ENCODE results near the gene ZNF112. TPM values are rescaled to one million over a fixed set of nuclear protein-coding genes. Genes with fewer than 3 reads are reported as not detected.

The ZNF112 gene
- 6.8 and 8.6 TPM in 2 replicates for total RNA-seq

DNA sequence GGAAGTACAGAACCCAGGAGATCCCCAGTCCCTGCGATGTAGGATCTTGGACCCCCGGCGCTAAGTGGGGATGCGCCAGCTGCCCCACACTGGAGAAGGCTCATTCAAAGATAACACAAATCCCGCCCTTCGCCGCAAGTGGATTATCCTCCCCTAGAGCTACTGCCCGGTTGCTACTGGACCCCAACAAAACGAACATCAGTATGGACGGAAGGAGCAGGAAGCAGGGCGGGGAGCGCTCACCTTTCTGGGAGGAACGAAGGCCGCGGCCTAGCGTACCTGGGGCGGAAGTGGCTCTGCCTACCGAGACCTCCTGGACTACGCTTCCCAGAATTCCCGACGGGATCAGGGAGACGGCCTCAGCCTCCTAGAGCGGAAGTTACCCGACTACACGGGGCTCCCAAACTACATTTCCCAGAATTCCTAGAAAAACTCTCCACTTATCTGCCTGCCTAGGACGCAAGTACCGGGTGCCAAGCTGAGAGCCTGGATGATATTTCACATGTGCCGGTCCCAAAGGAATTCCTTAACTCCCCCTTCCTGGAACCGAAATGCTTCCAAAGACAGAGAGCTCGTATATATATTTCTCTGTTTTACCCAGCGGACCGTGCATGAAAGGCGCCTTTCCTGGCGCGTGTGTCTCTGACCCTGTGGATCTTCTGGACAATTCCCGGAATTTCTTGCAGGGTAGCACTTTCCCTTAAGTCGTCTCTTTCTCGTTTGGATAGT, at the start of gene ZNF112:
Gene ZNF112 (minus strand): TSS at position 298 of the 729 bp plus-strand sequence. CDS start 16,141 bp downstream, outside the sequence.

DNA sequence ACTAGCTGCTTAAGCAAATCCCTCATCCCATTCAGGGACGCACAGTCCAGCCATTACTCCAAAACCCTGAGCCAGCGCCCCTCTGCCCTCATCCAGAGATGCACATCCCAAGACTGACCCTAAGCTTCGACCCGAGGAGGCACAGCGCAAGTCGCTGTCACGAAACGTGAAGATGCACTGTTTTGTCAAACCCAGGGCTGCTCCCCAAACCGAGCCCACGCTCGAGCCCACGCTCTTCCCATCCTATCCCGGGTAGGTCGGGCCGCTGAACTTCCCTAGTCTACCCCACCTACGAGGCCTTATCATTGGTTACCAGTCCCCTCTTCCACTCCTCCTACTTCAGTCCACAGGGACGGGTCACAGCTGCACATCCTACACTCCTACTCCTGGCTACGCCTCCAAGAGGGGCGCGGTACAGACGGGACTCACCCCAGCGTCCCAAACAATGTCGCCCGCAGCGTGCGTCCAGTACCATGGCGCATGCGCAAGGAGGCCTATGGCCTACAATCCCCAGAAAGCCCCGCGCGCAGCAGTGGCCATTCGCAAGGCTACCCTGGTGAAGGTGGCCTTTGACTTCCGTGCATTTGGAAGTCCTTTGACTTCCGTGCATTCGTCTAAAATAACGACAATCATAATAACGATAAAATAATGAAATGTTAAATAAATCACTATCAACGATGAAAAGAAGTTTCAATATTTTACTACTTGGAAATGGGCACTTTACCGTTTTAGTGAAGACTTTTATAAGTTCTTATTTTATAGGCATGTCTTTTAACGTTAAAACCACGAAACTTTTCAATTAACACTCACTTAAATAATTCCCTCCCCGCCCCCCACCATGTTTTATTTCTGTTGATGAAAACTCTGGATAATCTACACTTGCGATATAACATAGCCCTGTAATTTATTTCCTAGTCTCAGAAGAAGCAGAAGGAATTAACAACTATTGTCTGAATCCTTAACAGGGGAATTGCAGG, 44.9 kb upstream of the ZNF112 start, which contains the start of gene ZNF285:
Gene ZNF285 (minus strand): TSS at position 470 of the 977 bp plus-strand sequence. CDS start 4,395 bp downstream, outside the sequence.

DNA sequence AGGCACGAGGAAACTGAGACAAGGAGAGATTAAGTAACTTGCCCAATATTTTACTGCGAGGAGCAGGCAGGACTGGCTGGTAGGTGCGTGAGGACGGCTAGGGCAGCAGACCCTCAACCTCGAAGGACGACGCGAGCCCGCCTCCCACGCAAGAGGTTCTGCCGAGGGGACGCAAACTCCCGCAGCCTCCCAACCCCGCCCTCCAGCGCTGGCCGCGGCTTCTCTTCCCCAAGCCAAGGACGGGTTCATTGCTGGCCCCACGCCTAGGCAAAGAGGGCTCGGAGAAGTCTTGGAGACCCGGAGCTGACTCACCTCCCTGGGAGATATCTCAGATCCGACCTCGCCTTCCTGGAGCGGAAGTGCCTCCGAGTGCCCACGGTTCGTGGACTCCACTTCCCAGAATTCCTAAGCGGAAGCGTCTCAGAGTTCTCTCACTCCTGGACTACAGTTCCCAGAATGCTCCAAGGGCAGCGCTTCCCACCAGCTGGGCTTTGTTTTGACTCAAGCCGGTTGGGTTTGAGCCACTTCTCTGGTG, 51.8 kb downstream of the ZNF112 start, which contains the start of gene ZNF235:
Gene ZNF235 (minus strand): TSS at position 367 of the 535 bp plus-strand sequence. CDS start 1,621 bp downstream, outside the sequence.

Other genes with a start within 250 kb of the ZNF112 start
- gene ZNF225, start 243.3 kb downstream of the ZNF112 start, total RNA-seq = 7.5 and 8.0 TPM in 2 replicates
- gene ZNF234, start 215.1 kb downstream of the ZNF112 start, total RNA-seq = 9.0 and 12.6 TPM in 2 replicates
- gene ZNF226, start 191.6 kb downstream of the ZNF112 start, total RNA-seq = 21.1 and 22.9 TPM in 2 replicates
- 18.6 and 18.9 TPM in 2 replicates for gene ZNF227, start 144.1 kb downstream of the ZNF112 start, total RNA-seq
- 0.83 and 1.7 TPM in 2 replicates for gene ZNF233, start 96.8 kb downstream of the ZNF112 start, total RNA-seq
- gene ZNF235, start 51.7 kb downstream of the ZNF112 start, total RNA-seq = 2.3 and 2.6 TPM in 2 replicates
- gene ZNF285, start 44.9 kb upstream of the ZNF112 start, total RNA-seq = 2.0 and 2.4 TPM in 2 replicates
- 12.2 and 13.5 TPM in 2 replicates for gene ZNF229, start 91.8 kb upstream of the ZNF112 start, total RNA-seq
- gene ZNF180, start 143.8 kb upstream of the ZNF112 start, total RNA-seq = 5.7 and 7.1 TPM in 2 replicates
- gene CEACAM20, start 173.0 kb upstream of the ZNF112 start, total RNA-seq = not detected in 2 replicates